Testis (tissue), 2 donors: ENCODE data around the gene SND1.

Source experiments
- CTCF ChIP-seq, 3 experiments: fragments of 450-650 bp in 2 of 3; fragments of 200-600 bp in 1 of 3; sonication (generic) in 1 of 3; IDR thresholded peaks; one replicate each; pipeline ENCODE4 v1.5.1; 2016 to 2019; ENCODE audit warnings: antibody characterized with exemption in 3 of 3, mild to moderate bottlenecking in 2 of 3, moderate library complexity in 1 of 3
- POLR2A ChIP-seq: fragments of 450-650 bp; IDR thresholded peaks from one replicate; pipeline ENCODE4 v1.6.1; 2017; ENCODE audit warnings: antibody characterized with exemption, mild to moderate bottlenecking, moderate library complexity

GRCh38 chr7:127879942-127880341, 227.9 kb downstream of the SND1 start:
- TF ChIP-seq POLR2A (no peak), CTCF (IDR thresholded peaks at IDR 0.05) (no peak)
